Ishikawa (cell line): ENCODE data around the gene DAGLB.

ENCODE experiments used
- CEBPB ChIP-seq: IDR thresholded peaks from 2 replicates; pipeline ENCODE4 v1.6.1; 2012
- CREB1 ChIP-seq: IDR thresholded peaks from 2 replicates; pipeline ENCODE4 v1.6.1; 2012; ENCODE audit warnings: low read depth
- EGR1 ChIP-seq: IDR thresholded peaks from 2 replicates; pipeline ENCODE4 v1.6.1; 2012
- RAD21 ChIP-seq: IDR thresholded peaks from 2 replicates; pipeline ENCODE4 v1.6.1; 2012; ENCODE audit warnings: low read depth
- TAF1 ChIP-seq: IDR thresholded peaks from 2 replicates; pipeline ENCODE4 v1.6.1; 2012; ENCODE audit warnings: low read depth, mild to moderate bottlenecking
- TEAD4 ChIP-seq: IDR thresholded peaks from 2 replicates; pipeline ENCODE4 v1.6.1; 2012
- TF ChIP-seq, protein P1 (sequence below): IDR thresholded peaks from 2 replicates; pipeline ENCODE4 v1.6.1; 2012
- TF ChIP-seq, protein P2 (sequence below): IDR thresholded peaks from 2 replicates; pipeline ENCODE4 v1.6.1; 2012

DNA sequence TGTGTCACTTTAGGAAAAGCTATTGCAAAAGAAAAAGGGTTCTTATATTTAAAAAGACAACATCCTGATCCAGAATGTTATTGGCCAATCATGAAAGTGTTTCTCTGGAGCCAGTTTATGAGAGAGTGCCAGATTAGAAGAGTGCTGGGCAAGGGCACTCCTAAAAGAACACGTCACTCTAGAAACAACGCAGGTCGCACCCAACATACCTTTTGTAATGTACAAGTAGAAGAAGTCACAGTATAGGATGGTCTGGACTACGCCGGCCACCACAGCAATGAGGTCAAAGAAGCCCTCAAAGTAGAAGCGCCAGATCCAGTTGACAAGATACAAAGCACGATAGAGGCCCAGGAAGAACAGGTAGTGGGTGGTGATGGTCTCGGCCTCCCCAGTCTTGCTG lies 18.1 kb upstream of the DAGLB start:
- TF ChIP-seq CEBPB (no peak), RAD21 (no peak), TAF1 (no peak), TEAD4 (no peak), EGR1 (no peak), CREB1 (no peak)
- TF ChIP-seq, protein P1, sequence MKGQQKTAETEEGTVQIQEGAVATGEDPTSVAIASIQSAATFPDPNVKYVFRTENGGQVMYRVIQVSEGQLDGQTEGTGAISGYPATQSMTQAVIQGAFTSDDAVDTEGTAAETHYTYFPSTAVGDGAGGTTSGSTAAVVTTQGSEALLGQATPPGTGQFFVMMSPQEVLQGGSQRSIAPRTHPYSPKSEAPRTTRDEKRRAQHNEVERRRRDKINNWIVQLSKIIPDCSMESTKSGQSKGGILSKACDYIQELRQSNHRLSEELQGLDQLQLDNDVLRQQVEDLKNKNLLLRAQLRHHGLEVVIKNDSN: no peak
- TF ChIP-seq, protein P2, sequence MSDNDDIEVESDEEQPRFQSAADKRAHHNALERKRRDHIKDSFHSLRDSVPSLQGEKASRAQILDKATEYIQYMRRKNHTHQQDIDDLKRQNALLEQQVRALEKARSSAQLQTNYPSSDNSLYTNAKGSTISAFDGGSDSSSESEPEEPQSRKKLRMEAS: no peak
